Measurements from ENCODE around the gene USP31.

DNA sequence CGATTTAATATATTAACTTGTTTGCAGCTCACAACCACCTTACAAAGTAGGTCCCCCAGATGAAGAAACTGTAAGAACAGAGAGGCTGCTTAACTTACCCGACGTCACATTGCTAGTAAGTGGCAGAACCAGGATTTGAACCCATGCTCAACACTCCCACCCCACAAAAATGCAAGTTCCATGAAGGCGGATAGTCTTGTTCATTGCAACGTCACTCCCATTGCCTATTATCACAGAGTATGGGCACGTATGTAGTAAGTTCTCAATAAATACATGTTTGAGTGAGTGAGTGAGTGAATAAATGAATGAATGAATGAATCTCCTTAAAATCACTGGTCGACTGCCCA lies 1.1 kb downstream of the USP31 start:
- TF ChIP-seq, protein P1, sequence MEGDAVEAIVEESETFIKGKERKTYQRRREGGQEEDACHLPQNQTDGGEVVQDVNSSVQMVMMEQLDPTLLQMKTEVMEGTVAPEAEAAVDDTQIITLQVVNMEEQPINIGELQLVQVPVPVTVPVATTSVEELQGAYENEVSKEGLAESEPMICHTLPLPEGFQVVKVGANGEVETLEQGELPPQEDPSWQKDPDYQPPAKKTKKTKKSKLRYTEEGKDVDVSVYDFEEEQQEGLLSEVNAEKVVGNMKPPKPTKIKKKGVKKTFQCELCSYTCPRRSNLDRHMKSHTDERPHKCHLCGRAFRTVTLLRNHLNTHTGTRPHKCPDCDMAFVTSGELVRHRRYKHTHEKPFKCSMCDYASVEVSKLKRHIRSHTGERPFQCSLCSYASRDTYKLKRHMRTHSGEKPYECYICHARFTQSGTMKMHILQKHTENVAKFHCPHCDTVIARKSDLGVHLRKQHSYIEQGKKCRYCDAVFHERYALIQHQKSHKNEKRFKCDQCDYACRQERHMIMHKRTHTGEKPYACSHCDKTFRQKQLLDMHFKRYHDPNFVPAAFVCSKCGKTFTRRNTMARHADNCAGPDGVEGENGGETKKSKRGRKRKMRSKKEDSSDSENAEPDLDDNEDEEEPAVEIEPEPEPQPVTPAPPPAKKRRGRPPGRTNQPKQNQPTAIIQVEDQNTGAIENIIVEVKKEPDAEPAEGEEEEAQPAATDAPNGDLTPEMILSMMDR (IDR thresholded peaks at IDR 0.05), result no peak
- no peak for TF ChIP-seq POLR2AphosphoS5 (IDR thresholded peaks at IDR 0.05)
- TF ChIP-seq POLR2A (IDR thresholded peaks at IDR 0.05), result no peak

Measured in prostate gland (tissue), 2 donors.